WTC11 (cell line): ENCODE results near the gene ELK3.
"Not testable (repeated sequence)": the region's sequence is repeated elsewhere in the genome, so short reads cannot be mapped to it uniquely, and the experiment has no call there.

Experiments
- CTCF ChIP-seq: fragments of 200-600 bp; IDR thresholded peaks from 2 replicates; pipeline ENCODE4 v1.8.0; 2022; ENCODE audit warnings: antibody characterized with exemption
- HMGXB4 ChIP-seq: sonication (generic); formaldehyde crosslinking; IDR thresholded peaks from 2 replicates; pipeline ENCODE4 v1.8.1; 2023; ENCODE audit warnings: mild to moderate bottlenecking, moderate library complexity, missing genetic modification reagents
- IRF1 ChIP-seq: sonication (generic); formaldehyde crosslinking; IDR thresholded peaks from 2 replicates; pipeline ENCODE4 v1.8.0; 2023; ENCODE audit warnings: missing genetic modification reagents
- IRF2 ChIP-seq: sonication (generic); formaldehyde crosslinking; IDR thresholded peaks from 2 replicates; pipeline ENCODE4 v1.8.0; 2022; ENCODE audit warnings: low read depth, missing genetic modification reagents, borderline replicate concordance
- ZBTB43 ChIP-seq: sonication (generic); formaldehyde crosslinking; IDR thresholded peaks from 2 replicates; pipeline ENCODE4 v1.8.1; 2023; ENCODE audit warnings: mild to moderate bottlenecking, missing genetic modification reagents
- ZNF281 ChIP-seq: sonication (generic); formaldehyde crosslinking; IDR thresholded peaks from 2 replicates; pipeline ENCODE4 v1.8.0; 2023; ENCODE audit warnings: mild to moderate bottlenecking, missing genetic modification reagents

GRCh38 chr12:96315741-96316481 lies 121.7 kb downstream of the ELK3 start:
- TF ChIP-seq IRF1 (CRISPR knock-in tag); CTCF; IRF2; ZBTB43 (CRISPR knock-in tag); HMGXB4 (CRISPR knock-in tag); ZNF281: not testable (repeated sequence)
